H4 (cell line): ENCODE measurements around the gene CASK. TPM values are rescaled to one million over a fixed set of nuclear protein-coding genes. Genes with fewer than 3 reads are reported as not detected.
"Not testable (repeated sequence)": the region's sequence is repeated elsewhere in the genome, so short reads cannot be mapped to it uniquely, and the experiment has no call there.

Experiments
- DNase-seq: peaks from one replicate; pipeline ENCODE4 v3.0.0-alpha.2; 2015; ENCODE audit warnings: low spot score
- total RNA-seq: library from RNA; depleted of rRNA; stranded (reverse); fragments of >200 nt; shearing (Covaris generic); gene quantifications from 2 replicates; pipeline ENCODE4 v1.2.3, GENCODE V29; 2014

CASK gene
- total RNA-seq, 1 experiment from 2014 or later, result 21.7 TPM

DNA sequence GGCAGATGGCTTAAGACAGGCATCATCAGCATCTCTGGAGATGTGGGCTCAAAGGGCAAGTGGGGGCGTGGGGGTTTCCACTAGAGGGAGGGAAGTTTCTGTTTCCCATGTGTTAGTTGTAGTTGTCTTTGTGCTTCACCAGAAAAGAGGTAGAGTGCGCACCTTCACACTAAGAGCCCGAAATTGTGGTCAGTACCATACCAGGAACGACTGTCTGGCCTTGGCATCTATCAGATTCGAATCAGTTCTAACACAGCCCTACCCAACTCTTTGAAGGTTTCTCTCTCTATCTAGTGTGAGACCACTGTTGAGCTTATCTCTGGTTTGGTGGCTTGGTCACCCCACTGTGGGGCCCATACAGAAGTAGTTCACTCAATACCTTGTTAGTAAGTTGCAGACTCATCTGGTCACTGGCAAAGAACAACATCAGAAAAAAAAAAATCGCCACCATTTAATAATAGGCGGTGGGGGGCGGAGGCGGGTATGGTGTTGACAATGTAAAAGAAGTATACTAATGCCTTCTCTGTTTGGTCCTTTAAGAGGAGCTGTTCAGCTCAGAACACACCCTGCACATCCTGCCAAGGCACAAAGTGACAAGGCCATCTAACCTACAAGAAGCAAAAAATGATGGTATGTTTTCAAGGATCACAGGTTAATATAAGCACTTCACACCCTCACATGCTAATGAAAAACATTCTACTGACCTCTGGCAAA, 405.1 kb downstream of the CASK start:
- DNase-seq, result no peak

DNA sequence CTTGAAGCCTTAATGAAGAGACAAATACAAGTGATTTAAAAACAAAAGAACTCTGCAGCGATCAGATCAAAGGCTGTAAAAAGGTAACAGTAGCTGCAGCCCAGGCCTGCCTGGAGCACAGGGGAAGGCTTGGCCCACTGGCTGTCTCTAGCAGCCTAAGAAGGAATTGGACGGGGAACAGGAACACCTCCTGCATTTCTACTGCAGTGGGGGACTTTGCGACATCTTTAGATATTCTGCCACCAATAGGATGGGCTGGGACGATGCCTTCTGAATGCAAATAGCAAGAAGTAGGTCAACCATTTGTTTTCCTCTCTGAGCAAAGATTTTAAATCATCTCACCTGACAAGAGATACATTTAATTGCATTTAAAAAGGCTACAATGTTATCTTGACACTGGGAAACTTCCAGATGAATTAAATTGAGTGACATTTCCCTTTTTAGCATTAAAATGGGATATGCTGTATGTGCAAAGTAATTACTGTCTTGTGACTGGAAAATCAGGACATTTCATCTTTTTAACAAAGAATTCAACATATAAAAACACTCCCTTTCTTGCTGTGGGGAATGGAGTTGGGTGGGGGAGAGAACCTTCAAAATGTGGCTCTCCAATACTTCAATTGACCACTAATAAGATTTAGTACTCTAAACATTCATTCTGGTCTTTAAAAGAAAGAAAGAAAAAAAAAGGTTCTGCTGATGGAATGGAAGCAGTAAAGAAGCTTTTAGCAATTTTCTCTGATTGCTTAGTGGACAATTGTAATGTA, 406.2 kb downstream of the CASK start:
- no peak for DNase-seq

DNA sequence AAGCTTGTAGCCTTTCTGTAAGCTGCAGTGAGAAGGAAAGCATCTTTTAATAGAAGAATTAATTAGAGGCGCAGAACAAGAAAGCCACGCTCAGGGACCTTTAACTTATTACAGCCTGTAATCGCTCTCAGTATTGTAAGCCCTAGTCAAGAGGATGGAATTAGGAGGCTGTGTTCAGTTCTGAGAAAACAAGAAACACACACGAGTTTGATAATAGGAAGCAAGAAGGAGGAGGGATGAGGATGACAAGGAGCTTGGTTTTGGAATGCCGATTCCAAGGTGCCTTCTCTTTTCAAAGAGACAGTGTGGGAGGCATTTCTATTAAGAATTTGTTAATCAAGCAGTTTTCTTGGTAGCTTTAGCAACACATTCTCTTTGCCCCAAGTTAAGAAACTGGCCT, 406.9 kb downstream of the CASK start:
- no peak for DNase-seq

DNA sequence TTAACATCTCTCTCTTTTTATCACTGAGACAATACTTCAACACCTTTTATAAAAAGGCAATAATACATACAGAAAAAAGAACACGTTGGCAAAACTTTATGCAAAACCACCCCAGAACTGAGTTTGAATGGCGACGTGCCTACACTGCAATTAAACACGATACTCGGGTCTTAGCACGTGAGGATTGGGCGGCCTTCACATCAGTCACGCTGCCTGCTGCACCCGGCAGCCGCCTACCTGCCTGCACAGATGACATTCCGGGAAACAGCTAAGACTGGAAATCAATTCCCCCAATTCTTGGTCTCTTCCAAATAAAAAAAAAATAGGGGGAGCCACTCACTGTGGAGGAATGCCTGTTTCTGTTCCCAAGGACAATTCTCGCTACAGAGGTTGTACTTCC, 408.0 kb downstream of the CASK start:
- no peak for DNase-seq

DNA sequence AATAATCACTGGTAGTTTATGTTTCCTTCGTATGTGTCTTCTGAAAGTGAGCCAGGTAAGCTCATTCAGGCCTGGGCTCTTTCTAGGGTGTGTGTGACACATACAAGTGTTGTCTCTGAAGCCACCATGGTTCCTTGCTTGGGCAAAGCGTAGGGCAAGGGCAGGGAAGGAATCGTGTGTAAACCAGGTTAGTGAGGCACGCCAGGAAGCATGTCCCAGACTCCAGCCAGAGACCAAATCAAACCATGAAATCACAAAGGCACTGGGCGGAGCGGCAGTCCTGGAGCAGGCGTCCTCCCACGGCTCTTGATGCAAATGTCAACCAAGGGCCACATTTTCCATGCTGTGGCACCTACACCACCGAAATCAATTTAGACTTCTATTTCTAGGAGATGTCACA, 409.2 kb downstream of the CASK start:
- DNase-seq, result no peak

DNA sequence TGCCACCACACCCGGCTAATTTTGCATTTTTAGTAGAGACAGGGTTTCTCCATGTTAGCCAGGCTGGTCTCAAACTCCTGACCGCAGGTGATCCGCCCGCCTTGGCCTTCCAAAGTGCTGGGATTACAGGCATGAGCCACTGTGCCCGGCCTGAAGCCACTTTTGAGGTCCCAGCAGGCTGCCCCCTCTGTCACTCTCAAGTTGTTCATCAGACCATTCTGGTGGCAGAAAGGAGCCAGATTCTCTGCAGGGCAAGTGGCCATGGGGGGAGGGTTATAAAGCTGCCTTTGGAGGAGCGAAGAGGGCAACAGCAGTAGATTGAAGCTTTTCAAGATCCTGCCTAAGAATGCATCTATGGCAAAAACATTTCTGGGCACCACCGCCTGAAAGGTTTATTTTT, 410.5 kb downstream of the CASK start:
- DNase-seq, result not testable (repeated sequence)

DNA sequence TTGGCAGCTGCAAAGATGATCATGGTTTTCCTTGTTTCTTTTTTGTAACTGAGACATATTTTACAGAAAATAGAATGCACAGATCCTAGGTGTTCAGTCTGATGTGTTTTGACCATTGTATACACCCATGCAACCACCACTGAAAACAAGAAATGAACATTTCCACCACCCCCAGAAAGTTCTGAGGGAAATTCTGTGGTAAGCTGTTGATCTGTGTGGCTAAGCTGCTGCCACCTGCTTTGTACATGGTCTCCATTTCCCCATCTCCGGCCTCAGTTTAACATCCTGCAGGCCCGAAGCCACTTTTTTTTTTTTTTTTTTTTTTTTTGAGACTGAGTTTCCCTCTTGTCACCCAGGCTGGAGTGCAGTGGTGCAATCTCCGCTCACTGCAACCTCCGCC, 411.0 kb downstream of the CASK start:
- no peak for DNase-seq

DNA sequence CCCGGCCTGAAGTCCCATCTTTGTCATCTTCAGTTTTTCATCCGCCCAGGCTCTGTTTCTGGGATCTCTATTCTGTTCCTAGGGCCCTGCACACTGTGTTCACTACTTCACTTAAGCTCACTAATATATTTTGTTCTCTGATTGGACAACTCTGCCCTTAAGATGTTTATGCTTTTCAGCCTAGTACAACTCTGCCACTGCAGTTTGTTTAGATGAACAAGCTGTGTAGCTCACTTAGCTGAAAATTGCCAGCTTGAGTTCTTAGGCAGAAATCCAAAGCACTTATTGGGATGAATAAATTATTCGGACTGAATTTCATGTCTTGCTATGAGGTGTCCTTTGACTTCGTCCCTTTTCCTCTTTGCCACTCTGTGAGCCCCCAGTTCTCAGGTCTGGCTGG, 415.4 kb downstream of the CASK start:
- peak; percentile 7 for DNase-seq

DNA sequence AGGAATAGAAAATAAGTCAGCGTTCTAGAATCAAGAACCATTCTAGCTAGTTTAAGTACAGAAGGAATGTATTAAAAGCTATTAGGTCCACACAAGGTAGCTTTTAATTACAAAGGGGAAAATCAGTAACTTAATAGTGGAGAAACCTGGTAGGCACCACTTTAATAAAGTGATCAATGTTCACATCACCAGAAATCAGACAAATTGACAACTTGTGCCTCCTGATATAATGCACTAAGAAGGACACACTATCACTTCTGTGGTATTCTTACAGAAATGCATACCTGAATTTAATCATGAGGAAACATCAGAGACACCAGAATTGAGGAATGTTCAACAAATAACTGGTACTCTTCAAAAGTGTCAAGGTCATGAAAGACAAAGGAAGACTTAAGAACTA, 421.4 kb downstream of the CASK start:
- no peak for DNase-seq

DNA sequence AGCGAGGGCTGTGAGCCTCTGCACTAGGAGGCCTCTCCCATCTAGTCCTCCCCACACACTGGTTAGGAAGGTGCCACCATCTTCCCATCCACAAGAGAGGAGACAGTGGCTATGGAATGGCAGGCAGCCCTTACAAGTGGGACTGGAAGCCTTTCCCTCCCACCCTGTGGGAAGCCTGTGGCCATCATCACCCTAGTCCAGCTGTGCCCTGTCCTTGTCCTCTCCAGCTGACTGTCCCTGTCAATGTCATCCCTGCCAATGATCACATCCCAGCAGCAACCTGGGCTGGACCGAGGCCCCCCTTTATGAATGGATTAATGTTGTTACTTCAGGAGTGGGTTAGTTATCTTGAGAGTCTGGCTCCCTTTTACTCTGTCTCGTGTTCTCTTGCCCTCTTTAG, 423.4 kb downstream of the CASK start:
- no peak for DNase-seq

DNA sequence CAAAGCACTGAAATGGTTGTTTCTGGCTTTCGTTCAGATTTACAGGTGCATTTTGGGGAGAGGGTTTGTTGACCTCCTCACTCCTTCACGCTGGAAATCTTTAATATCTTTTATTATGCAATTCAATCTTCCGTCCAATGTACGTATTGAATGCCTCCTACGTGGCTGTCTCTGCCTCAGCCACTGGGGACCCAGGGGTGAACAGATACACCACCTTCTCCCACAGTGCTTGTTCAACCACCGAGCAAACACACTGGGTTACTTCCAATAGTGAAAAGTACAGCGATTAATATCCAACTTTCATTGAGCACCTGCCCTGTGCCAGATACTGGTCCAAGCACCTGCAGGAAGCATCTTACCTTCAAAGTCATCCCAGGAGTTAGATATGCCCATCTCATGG, 424.2 kb downstream of the CASK start:
- no peak for DNase-seq

DNA sequence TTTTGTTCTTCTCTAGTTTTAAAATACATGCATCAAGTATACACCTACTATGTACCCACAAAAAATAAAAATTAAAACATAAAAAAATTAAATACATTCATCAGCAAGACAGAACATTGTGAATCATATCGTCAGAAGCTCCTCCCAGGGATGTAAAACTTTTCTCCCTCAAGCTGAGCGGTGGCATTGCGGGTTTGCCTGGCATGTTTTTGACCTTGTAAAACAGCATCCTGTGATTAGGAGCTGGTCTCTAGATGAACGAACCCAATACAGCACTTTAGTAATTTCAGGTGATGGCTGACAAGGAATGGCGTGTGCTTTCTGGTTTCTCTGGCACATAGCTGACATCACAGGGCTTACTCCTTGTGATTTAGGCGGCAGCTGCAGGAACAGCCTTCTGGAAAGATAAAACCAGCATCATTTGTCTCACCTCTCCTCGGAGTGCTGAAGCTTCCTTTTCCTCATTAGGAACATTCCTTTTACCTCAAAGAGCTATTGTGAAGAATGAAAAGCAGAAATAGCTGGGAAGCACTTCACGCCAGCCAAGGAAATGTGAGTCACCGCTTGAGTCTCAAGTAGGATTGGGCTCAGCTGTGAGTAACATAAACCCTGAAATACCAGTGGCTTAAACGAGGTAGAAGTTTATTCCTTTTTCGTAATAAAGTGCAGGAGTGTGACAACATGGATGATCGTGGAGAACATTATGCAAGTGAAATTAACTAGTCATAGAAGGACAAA, 431.9 kb downstream of the CASK start:
- DNase-seq, result peak; percentile 93

DNA sequence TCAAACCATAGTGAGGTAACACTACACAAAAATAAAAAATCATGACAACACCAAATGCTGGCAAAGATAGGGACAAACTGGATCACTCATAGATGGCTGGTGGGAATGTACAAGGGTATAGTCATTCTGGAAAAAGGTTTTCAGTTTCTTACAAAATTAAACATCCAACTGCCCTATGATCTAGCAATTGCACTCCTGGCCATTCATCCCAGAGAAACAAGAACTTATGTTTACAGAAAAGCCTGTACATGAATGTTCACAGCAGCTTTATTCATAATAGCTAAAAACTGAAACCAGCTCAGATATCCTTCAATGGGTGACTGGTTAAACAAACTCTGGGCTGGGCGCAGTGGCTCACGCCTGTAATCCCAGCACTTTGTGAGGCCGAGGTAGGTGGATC, 432.9 kb downstream of the CASK start:
- DNase-seq, result no peak

DNA sequence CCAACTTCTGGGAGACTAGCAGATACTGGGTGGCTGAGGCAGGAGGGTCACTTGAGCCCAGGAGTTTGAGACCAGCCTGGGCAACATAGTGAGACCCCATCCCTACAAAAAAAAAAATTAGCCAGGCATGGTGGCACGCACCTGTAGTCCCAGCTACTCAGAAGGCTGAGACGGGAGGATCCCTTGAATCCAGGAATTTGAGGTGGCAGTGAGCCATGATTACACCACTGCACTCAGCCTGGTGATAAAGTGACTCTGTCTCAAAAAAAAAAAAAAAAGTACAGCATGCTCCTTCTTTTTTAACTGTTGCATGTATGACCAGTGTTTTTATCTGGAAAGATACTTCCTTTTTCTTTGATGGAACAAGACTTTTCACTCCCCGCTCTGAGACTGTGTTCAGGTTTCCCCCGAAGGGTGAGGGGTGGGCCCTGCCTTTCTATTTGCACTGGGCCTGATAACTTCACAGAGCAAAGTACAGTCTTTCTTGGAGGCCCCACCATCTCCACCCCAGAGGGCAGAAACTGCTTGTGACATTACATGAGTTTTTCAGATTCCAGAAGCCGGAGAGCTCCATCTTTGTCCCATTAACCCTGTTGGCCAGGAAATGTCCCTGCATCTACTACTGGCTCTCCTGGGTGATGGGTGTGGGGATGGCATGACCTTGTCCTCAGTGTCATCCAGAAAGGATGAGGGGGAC, 441.1 kb downstream of the CASK start:
- no peak for DNase-seq

DNA sequence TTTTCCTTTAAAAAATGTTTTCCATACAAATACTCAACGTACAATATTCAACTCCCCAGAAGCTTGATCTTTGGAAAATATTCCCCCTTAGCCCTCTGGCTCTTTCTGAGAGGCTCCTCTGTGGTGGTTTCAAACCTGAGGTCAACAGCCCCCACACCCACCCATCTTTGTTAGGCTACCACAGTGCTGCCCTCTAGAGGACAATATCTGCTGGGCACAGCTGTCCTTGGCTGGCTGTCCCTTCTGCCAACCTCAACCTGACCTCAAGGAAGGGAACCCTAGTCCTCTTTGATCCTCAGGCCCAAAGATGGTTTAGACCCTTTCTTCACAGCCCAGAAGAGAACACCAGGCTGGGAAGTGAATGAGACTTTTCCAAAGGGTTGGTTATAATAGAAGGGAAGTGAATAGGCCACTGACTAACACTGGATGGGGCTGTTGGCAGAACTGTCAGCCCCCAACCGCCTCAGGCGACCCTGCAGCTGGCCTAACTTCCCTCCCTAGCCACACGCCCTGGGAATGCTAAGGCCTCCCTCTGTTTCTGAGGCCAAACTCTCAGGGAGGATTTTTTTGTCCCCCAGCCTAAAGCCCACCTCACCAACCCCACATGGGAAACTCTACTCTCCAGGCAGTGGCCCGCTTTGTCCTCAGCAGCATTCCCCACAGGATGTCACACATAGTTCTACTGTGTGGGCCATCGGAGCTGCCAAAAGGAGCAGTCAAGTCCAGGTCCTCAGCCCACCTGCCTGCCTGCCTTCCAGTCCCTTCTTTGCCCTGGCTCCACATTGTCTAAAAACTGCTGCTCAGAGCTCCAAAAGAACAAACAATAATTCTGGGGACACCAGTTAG, 441.9 kb downstream of the CASK start:
- DNase-seq, result peak; percentile 17

DNA sequence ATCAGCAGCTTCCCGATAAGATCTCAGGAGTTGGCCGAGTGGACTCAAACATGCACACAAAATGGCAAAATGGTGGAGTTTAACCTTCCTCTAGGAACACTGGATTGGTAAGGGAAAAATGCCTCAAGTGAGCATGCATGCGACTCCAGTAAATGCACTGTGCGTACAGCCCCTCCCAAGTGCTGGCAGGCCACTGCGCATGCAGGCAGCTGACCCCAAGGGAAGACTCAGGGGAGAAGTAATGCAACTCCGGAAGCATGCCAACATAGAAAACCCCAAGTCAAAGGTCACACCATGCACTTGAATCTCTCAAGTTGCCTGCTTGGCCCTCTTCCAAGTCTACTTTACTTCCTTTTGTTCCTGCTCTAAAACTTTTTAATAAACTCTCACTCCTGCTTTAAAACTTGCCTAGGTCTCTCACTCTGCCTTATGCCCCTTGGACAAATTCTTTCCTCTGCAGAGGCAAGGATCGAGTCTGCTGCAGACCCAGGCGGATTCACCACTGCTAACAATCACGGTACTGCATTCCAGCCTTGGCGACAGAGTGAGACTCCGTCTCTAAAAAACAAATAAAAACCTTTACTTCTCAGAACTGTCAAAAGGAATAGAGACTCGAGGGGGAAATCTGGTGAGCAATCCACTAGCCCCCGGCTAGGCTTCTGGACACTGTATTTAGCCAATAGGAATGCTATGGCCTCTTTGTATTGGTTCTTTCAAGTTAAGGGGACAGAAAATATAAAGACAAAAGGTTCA, 442.7 kb downstream of the CASK start:
- no peak for DNase-seq

DNA sequence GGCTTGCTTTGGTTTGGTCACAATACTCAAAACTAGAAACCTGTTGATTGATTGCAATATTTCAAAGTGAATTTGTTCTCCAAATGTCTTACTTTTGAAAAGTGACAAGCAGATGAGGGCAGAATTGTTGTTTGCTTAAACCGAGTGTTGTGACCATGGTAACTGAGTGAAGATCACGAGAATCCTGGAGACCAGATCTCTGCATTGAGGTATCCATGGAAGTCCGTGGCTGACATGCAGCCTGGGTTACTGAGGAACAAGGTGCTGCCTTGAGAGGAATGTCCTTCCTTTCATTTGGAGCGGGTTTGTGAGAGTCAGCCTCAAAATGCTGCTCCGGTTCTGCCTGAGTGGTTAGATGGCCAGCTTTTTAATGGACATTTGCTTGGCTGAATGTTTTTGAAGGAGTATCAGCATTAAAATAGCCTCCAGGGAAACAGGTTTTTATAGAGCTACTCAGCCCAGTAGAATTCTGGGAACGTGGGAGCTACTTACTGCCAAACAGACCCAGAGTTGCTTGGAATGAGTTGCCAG, 444.9 kb downstream of the CASK start:
- DNase-seq, result no peak

DNA sequence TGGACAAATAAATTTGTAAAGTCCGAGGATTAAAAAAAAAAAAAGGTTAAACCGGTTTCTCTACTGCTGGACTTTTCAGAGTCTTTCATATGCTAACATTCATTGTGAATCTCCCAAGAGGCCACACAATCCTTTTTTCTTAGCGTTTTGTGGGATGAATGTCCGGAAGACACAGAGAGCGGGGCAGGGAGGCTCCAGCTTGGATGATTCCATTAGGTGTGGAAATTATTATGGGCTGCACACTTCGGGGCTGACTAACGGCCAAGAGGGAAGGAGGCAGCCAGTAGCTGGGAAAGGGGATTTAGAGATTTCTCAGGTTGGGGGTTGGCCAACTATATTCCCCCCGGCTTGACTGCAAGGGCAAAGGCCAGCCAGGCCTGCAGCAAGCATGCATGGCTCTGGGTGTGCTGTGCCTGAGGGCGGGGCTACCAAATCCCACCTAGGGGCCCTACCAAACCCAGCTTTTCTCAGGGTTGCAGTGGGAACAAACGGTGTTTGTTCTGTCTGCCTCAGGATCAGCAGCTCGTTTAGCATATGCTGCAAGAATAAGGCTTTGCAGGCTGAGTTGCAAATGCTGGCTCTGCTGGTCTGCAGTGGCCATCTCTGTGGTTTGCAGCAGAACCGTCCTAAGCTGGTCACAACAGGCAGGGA, 447.6 kb downstream of the CASK start:
- no peak for DNase-seq

DNA sequence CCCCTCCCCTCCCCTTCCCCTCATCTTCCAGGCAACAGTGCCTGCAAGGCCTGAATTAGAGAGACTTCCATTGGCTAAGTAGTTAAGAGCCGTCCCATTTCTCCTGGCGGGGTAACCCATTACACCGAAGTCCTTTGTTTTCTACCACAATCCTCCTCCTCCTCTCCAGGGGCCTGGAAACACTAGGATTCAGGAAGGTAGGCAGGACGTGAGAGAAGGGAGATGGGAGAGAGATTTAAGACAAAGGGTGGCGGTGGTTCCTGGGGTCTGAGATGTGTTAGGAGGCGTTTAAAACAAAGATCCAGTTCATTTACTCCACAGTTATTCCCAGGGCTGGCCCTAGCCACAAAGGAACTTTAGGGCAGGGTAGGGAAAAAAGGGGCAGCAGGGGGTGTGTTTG, 448.2 kb downstream of the CASK start:
- DNase-seq, result no peak

DNA sequence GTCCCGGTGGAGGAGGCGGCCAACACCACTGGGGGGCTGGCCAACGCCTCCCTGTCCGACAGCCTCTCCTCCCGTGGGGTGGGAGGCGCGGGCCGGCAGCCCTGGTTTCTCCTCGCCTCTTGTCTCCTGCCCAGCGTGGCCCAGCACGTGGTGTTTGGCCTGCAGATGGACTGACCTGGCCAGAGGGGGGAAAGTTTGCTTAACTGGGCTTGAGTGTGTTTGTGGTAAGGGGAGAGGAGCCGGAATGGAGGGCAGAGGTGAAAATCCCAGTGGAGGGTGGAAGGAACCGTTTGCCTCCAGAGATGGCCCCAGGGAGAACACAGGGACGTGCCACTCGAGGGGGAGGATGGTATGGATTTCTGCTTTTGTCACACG, 448.6 kb downstream of the CASK start:
- no peak for DNase-seq
